GM11168 (cell line): ENCODE results near the gene RHAG.
"Not testable (repeated sequence)": the region's sequence is repeated elsewhere in the genome, so short reads cannot be mapped to it uniquely, and the experiment has no call there.

Source experiments
- in situ Hi-C: fragments of 300-500 bp; cut with MboI; formaldehyde crosslinking; loops from one replicate; pipeline ENCODE4 v1.12.0; 2022; ENCODE audit warnings: low sequenced_read_pairs; ENCODE audit not compliant: unreplicated experiment

The RHAG gene

DNA sequence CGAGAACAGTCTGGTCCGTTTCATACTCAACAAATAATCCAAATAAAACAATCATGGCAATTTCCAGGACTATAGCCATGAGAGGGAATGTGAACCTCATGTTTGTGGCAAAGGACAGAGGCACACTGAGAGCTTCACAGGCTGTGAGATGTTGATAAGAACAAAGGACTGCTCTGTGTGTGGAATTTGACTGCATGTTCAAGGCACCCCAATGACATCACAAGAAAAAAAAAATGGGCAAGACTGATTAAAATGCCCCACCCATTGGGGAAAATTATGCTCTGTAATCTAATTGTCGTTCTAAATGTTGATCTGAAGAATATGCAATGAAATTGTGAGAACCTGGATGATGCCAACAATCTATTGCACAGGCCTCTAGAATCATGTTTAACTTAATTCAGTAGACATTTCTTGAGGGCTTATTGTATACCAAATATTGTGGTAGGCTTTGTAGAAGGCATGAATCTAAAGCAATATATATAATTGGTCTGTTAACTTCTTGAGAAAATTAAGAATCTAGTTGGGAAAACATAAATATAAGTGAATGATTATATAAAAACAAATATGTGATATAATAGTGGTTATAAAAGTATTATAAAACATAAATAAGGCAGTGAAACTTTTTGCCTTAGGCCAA is at the start of gene RHAG:
TSS of gene RHAG (minus strand) at position 127 of the 637 bp plus-strand sequence. CDS start at position 100, 27 bp downstream.
- in situ Hi-C loops: no loop called here

DNA sequence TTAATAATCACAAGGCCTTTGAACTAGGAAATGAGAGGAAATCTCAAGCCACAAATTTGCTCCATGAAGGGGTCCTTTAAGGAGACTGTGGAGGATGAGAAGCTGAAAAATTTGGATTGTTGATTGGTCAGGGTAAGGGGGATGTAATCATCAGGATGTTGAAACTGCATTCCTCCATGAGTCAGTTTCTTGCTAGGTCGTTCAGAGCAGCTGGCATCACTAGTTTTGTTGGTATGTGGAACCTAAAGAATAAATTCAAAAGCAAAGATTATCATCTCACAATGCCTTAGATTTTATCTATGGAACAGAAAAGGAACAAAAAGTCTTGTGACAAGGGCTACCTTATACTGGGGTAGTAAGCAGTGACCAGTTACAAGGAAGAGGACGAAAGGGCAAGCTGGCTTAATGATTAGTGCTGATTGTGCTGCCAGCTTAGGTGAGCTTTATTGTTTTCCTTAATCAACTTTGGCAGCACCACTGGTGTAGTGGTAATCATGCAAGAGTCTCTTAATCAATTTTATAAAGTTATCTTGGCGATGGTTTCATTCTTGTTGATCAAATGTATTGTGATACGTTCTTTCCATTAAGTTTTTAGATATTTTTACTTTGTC is 40.1 kb upstream of the RHAG start:
- in situ Hi-C loops: no loop called here

GRCh38 chr6:49675816-49676215 is 39.2 kb upstream of the RHAG start:
- in situ Hi-C loops: no loop called here

DNA sequence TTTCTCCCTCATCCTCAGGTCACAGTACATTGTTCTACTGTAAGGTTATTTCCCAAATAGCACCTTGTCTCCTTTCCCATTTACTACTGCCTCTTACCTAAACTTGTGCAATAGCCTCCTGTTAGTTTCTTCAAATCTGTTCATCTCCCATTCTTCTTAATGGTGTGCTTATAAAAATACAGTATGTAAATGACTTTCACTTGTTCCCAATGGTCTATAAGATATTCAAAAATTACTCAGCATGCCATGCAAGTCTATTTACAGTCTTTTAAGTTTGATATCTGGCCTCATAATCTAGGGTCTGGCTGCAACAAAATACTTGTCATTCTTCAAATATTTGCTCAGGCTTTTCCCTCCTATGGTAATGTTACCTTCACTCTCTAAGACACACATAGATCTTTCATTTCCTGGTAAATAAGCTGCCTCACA is 31.5 kb upstream of the RHAG start:
- in situ Hi-C loops: no loop called here

DNA sequence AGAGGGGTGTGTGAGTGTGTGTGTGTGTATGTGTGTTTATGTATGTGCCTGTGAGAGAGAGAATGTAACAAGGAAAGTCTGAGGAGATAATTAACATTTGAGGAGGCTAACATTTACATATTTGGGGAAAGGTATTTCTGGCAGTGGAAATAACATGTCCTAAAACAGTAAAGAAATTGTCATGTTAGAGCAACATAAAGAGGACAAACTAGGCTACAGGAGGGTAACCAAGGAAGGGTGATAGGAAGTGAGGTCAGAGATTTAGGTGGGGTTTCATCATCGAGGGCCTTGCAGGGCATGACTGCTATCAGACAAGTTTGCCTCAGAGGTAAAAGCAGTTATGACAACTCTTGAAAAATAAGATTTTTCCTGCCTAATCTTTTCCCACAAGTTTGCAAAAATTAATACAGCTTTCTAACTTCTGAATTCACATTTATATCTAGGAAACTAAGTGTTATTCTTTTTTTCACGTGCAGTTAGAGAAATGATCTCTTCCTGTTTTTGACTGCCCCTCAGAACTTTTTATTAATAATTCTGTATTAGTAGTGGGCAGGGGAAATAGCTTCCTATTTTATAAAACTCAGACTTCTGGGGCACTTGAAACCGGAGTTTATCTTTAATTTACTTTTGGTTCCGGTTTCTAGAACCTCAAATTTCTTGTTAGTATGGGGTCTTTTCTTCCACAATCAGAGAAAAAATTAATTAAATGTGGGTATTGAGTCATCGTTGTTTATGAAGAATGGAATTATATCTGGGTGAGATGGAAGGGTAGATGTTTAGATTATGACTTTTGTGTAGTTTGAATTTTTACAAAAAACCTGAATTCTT is 30.5 kb upstream of the RHAG start:
- in situ Hi-C loops: no loop called here

DNA sequence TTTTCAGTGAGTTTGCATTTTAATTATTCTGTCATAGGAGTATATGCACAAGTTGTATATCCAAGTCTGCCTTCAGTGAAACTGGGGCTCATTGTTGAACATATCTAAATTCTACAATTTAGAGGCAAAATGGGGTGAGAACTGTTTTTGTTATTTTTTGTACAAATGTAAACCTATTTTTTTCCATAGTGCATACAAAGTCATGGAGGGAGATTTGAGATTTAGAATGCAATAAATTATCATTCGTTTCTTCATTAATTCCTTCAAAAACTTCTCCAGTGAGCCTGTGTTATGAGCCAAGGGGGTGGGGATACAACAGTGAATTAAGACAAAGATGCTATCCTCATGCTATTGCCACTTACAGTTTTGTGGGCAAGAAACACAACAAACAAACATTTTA is 29.8 kb upstream of the RHAG start:
- in situ Hi-C loops: no loop called here

DNA sequence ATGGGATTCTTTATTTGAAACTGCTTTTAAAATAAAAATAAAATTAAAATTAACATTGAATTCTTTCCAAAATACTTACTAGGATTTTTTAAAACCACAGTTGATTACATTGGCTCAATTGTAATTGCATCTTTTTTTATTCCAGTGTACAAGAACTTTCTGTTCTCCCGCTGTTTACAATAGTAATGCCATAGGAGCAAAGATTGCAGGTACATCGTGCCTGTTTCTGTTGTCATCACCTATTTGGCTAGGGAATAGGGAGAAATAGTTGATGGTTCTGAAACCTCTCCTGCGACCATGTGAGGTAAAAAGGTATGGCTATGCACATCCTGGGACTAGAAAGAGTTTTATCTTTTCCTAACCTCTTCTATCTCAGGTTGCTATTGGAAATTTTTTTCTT is 28.2 kb upstream of the RHAG start:
- in situ Hi-C loops: no loop called here

DNA sequence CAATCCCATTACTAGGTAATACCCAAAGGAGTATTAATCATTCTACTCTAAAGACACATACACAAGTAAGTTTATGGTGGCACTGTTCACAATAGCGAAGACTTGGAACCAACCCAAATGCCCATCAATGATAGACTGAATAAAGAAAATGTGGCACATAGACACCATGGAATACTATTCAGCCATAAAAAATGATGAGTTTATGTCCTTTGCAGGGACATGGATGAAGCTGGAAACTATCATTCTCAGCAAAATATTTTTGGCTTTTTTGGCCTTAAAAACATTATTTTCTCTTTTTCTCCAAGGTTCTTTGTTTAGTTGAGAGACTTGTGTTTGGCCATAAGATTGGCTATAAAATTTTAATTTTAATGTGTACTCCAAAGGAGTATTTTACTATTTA is 27.4 kb upstream of the RHAG start:
- in situ Hi-C loops: not testable (repeated sequence)

GRCh38 chr6:49662892-49663261 is 26.2 kb upstream of the RHAG start:
- in situ Hi-C loops: no loop called here

GRCh38 chr6:49662231-49662891 is 25.7 kb upstream of the RHAG start:
- in situ Hi-C loops: no loop called here

DNA sequence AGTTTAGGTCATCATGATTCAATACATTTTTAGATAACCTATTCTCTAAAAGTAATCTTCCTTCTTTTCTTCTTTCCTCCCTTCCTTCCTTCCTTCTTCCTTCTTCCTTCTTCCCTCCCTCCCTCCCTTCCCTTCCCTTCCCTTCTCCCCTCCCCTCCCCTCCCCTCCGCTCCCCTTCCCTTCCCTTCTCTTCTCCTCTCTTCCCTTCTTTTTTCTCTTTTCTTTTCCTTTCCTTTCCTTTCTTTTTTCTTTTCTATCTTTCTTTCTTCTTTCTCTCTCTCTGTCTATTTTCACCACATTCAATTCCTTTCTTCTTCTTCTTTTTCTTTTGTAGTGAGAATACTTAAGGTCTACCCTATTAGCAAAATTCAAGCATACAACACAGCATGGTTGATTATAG is 17.3 kb upstream of the RHAG start:
- in situ Hi-C loops: no loop called here

- in situ Hi-C loops: no loop called here
Observed at GRCh38 chr6:49653438-49653837, 16.8 kb upstream of the RHAG start.

- in situ Hi-C loops: no loop called here
Observed at GRCh38 chr6:49651239-49651638, 14.6 kb upstream of the RHAG start.

GRCh38 chr6:49649988-49650387 is 13.3 kb upstream of the RHAG start:
- in situ Hi-C loops: no loop called here

DNA sequence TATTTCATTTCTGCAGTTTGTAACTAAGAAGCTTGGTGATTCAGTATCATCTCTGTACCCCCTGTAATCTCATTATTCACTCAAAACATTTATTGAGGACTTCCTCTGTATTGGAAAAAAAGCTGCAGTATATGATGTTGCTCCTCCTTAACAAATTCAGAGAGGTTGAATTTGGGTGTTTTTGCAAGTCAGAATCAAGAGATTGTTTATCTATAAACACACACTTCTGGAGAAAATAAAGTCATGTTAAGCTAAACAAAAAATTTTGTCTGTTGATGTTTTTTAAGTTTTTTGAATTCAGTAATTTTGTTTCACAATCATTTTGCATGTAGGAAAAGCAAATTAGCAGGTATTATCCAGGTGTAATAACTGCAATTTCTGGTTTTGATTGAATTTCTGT is 11.4 kb upstream of the RHAG start:
- in situ Hi-C loops: no loop called here

GRCh38 chr6:49647476-49647875 is 10.8 kb upstream of the RHAG start:
- in situ Hi-C loops: no loop called here

- in situ Hi-C loops: no loop called here
Observed at GRCh38 chr6:49646942-49647341, 10.3 kb upstream of the RHAG start.

- in situ Hi-C loops: no loop called here
Observed at GRCh38 chr6:49646130-49646824, 9.6 kb upstream of the RHAG start.

DNA sequence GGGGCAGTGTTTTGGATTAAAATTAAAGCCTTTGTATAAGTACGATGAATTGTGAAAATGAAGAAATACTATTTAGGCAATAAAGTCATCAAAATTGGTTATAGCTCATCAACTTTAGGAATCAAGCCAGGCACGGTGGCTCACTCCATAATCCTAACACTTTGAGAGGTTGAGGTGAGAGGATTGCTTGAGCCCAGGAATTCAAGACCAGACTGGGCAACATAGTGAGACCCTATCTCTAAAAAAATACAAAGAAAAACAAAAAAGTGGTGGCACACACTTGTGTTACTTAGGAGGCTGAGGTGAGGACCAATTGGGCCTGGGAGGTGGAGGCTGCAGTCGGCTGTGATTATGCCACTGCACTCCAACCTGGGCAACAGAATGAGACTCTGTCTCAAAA is 8.5 kb upstream of the RHAG start:
- in situ Hi-C loops: no loop called here

GRCh38 chr6:49639177-49639817 is 2.7 kb upstream of the RHAG start:
- in situ Hi-C loops: no loop called here
